ENCODE results near the gene DELE1.
A peak's percentile ranks its signal among the peaks of the same experiment; 100 is the strongest.
"Not testable (repeated sequence)": the region's sequence is repeated elsewhere in the genome, so short reads cannot be mapped to it uniquely, and the experiment has no call there.

DELE1 gene

GRCh38 chr5:141922827-141923447 lies 734 bp upstream of the DELE1 start:
- H3K9me3 ChIP-seq; in situ Hi-C loops (cut with MboI; ENCODE audit: low sequenced_read_pairs); H3K27me3 ChIP-seq (ENCODE audit: low read depth); DNase-seq (ENCODE audit: low spot score in 2 of 2); H3K4me1 ChIP-seq: not testable (repeated sequence)
- Histone ChIP-seq H3K4me3 (peak overlapping the region; percentile 98), H3K36me3 (replicated peaks) (peaks cover 15% of the 10 kb centered on the region)

GRCh38 chr5:141926434-141926833 lies 2.8 kb downstream of the DELE1 start:
- H3K36me3 ChIP-seq (replicated peaks), result peaks cover 39% of the 10 kb centered on the region
- H3K27me3 ChIP-seq (ENCODE audit: low read depth), result no peaks in the 10 kb centered on the region
- H3K4me1 ChIP-seq, result peaks cover 4% of the 10 kb centered on the region
- in situ Hi-C loops (cut with MboI; ENCODE audit: low sequenced_read_pairs), result no loop called here
- no peaks in the 10 kb centered on the region for H3K9me3 ChIP-seq
- DNase-seq (ENCODE audit: low spot score in 2 of 2), result no peak
- H3K4me3 ChIP-seq, result no peak overlapping the region

- Histone ChIP-seq H3K9me3 (no peaks in the 10 kb centered on the region), H3K4me1 (peaks cover 4% of the 10 kb centered on the region), H3K36me3 (replicated peaks) (peaks cover 48% of the 10 kb centered on the region), H3K4me3 (no peak overlapping the region), H3K27me3 (ENCODE audit: low read depth) (no peaks in the 10 kb centered on the region)
- no peak for DNase-seq (ENCODE audit: low spot score in 2 of 2)
- in situ Hi-C loops (cut with MboI; ENCODE audit: low sequenced_read_pairs), result no loop called here
These were observed 4.4 kb downstream of the DELE1 start for GRCh38 chr5:141928051-141928450.

- Histone ChIP-seq H3K9me3 (no peaks in the 10 kb centered on the region), H3K27me3 (ENCODE audit: low read depth) (no peaks in the 10 kb centered on the region), H3K36me3 (replicated peaks) (peaks cover 55% of the 10 kb centered on the region), H3K4me3 (no peak overlapping the region), H3K4me1 (peaks cover under 1% of the 10 kb centered on the region; the same call in 1 of the 2 replicates)
- in situ Hi-C loops (cut with MboI; ENCODE audit: low sequenced_read_pairs), result no loop called here
- no peak for DNase-seq (ENCODE audit: low spot score in 2 of 2)
These were observed 5.9 kb downstream of the DELE1 start for GRCh38 chr5:141929398-141930058.

GRCh38 chr5:141931694-141932093 lies 8.0 kb downstream of the DELE1 start:
- H3K4me1 ChIP-seq, result no peaks in the 10 kb centered on the region
- no peak for DNase-seq (ENCODE audit: low spot score in 2 of 2)
- peaks cover 59% of the 10 kb centered on the region for H3K36me3 ChIP-seq (replicated peaks)
- in situ Hi-C loops (cut with MboI; ENCODE audit: low sequenced_read_pairs), result no loop called here
- H3K9me3 ChIP-seq, result no peaks in the 10 kb centered on the region
- no peaks in the 10 kb centered on the region for H3K27me3 ChIP-seq (ENCODE audit: low read depth)
- H3K4me3 ChIP-seq, result no peak overlapping the region

GRCh38 chr5:141933151-141933550 lies 9.5 kb downstream of the DELE1 start:
- H3K9me3 ChIP-seq, result no peaks in the 10 kb centered on the region
- H3K4me3 ChIP-seq, result no peak overlapping the region
- no peak for DNase-seq (ENCODE audit: low spot score in 2 of 2)
- in situ Hi-C loops (cut with MboI; ENCODE audit: low sequenced_read_pairs), result no loop called here
- H3K36me3 ChIP-seq (replicated peaks), result peaks cover 62% of the 10 kb centered on the region
- H3K4me1 ChIP-seq, result no peaks in the 10 kb centered on the region
- H3K27me3 ChIP-seq (ENCODE audit: low read depth), result no peaks in the 10 kb centered on the region

- no peak for DNase-seq (ENCODE audit: low spot score in 2 of 2)
- in situ Hi-C loops (cut with MboI; ENCODE audit: low sequenced_read_pairs), result no loop called here
- H3K4me1 ChIP-seq, result no peaks in the 10 kb centered on the region
- H3K36me3 ChIP-seq (replicated peaks), result peaks cover 58% of the 10 kb centered on the region
- no peaks in the 10 kb centered on the region for H3K9me3 ChIP-seq
- no peaks in the 10 kb centered on the region for H3K27me3 ChIP-seq (ENCODE audit: low read depth)
- H3K4me3 ChIP-seq, result no peak overlapping the region
These were observed 10.6 kb downstream of the DELE1 start for GRCh38 chr5:141934099-141934844.

- peaks cover 50% of the 10 kb centered on the region for H3K36me3 ChIP-seq (replicated peaks)
- H3K9me3 ChIP-seq, result no peaks in the 10 kb centered on the region
- H3K4me1 ChIP-seq, result no peaks in the 10 kb centered on the region
- in situ Hi-C loops (cut with MboI; ENCODE audit: low sequenced_read_pairs), result no loop called here
- no peak overlapping the region for H3K4me3 ChIP-seq
- H3K27me3 ChIP-seq (ENCODE audit: low read depth), result no peaks in the 10 kb centered on the region
- no peak for DNase-seq (ENCODE audit: low spot score in 2 of 2)
These were observed 11.9 kb downstream of the DELE1 start for GRCh38 chr5:141935538-141935937.

GRCh38 chr5:141940695-141941271 lies 17.1 kb downstream of the DELE1 start:
- DNase-seq (ENCODE audit: low spot score in 2 of 2), result no peak
- Histone ChIP-seq H3K4me1 (no peaks in the 10 kb centered on the region), H3K36me3 (replicated peaks) (peaks cover 20% of the 10 kb centered on the region), H3K27me3 (ENCODE audit: low read depth) (no peaks in the 10 kb centered on the region), H3K9me3 (no peaks in the 10 kb centered on the region), H3K4me3 (no peak overlapping the region)
- in situ Hi-C loops (cut with MboI; ENCODE audit: low sequenced_read_pairs), result no loop called here

GRCh38 chr5:141941307-141941706 lies 17.6 kb downstream of the DELE1 start:
- Histone ChIP-seq H3K27me3 (ENCODE audit: low read depth) (no peaks in the 10 kb centered on the region), H3K4me1 (no peaks in the 10 kb centered on the region), H3K36me3 (replicated peaks) (peaks cover 19% of the 10 kb centered on the region), H3K4me3 (no peak overlapping the region), H3K9me3 (no peaks in the 10 kb centered on the region)
- in situ Hi-C loops (cut with MboI; ENCODE audit: low sequenced_read_pairs), result no loop called here
- no peak for DNase-seq (ENCODE audit: low spot score in 2 of 2)

- in situ Hi-C loops (cut with MboI; ENCODE audit: low sequenced_read_pairs), result no loop called here
- H3K27me3 ChIP-seq (ENCODE audit: low read depth), result no peaks in the 10 kb centered on the region
These were observed 18.1 kb downstream of the DELE1 start for GRCh38 chr5:141941779-141942178.

GRCh38 chr5:141942185-141942857 lies 18.6 kb downstream of the DELE1 start:
- Histone ChIP-seq H3K27me3 (ENCODE audit: low read depth) (no peaks in the 10 kb centered on the region), H3K4me1 (no peaks in the 10 kb centered on the region), H3K4me3 (no peak overlapping the region), H3K36me3 (replicated peaks) (peaks cover 12% of the 10 kb centered on the region), H3K9me3 (no peaks in the 10 kb centered on the region)
- in situ Hi-C loops (cut with MboI; ENCODE audit: low sequenced_read_pairs), result no loop called here
- no peak for DNase-seq (ENCODE audit: low spot score in 2 of 2)

More at GRCh38 chr5:141941779-141942178, 18.1 kb downstream of the DELE1 start:
- DNase-seq (ENCODE audit: low spot score in 2 of 2), result no peak
- no peak overlapping the region for H3K4me3 ChIP-seq
- no peaks in the 10 kb centered on the region for H3K9me3 ChIP-seq
- H3K36me3 ChIP-seq (replicated peaks), result peaks cover 16% of the 10 kb centered on the region
- no peaks in the 10 kb centered on the region for H3K4me1 ChIP-seq

- Histone ChIP-seq H3K27me3 (ENCODE audit: low read depth) (no peaks in the 10 kb centered on the region), H3K36me3 (replicated peaks) (no peaks in the 10 kb centered on the region), H3K9me3 (no peaks in the 10 kb centered on the region), H3K4me1 (no peaks in the 10 kb centered on the region), H3K4me3 (no peak overlapping the region)
- no peak for DNase-seq (ENCODE audit: low spot score in 2 of 2)
- in situ Hi-C loops (cut with MboI; ENCODE audit: low sequenced_read_pairs), result no loop called here
These were observed 20.4 kb downstream of the DELE1 start for GRCh38 chr5:141944076-141944475.
